Measurements from ENCODE around the gene RABL3.
"Not testable (repeated sequence)": the region's sequence is repeated elsewhere in the genome, so short reads cannot be mapped to it uniquely, and the experiment has no call there.

RABL3 gene

DNA sequence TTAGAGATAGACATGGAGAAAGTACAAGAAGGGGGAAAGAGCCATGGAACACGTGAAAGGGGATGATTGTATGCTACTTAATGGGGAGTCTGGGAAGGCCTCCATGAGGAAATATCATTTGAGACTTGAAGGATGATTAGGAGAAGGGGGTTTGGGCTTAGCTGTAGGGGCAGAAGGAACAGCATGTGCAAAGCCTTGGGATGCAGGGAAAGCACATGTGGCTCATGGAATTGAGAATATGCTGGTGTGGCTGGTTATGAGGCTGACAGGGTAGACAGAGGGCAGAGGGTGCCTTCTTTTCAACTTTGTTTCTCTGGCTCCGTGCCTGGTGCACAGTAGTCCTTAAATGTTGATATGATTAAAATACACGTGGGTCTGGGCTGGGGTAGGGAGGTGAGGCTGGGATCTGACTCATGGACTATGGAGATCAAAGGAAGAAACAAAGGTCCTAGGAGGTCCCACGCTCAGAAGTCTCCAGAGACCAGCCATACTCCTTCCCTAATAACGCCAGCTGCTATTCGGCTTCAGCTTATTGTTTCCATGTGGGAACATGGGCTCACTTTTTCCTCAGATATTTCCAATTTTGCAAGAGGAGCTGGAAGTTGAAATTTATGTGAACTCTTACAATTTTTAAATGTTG lies 1.4 kb upstream of the RABL3 start:
- no peak for DNase-seq (ENCODE audit: low read depth)

DNA sequence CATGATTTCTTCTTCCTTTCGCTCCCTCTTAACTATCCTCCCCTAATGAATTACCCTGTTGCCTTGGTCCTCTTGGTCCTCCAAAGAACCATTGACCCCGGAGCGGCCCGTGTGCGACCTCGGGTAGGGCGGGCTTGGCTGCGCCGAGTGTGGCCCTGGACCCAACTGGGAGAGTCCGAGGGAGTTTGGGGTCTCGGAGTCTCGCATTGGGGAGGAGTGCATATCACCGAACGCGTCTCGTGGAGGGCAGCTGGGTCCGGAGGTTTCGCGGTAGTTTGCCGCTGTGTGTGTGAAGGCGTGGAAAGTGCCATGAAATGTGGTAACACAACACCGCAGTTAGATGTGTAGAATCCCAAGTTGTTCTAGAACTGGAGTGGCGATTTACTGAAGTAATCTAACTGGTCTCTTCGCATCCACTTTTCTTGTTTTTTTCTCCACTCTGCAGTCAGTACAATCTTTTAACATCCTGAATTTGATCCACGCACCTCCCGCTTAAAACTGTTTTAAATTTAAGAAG lies 591 bp upstream of the RABL3 start:
- peak; percentile 23 for DNase-seq (ENCODE audit: low read depth)

DNA sequence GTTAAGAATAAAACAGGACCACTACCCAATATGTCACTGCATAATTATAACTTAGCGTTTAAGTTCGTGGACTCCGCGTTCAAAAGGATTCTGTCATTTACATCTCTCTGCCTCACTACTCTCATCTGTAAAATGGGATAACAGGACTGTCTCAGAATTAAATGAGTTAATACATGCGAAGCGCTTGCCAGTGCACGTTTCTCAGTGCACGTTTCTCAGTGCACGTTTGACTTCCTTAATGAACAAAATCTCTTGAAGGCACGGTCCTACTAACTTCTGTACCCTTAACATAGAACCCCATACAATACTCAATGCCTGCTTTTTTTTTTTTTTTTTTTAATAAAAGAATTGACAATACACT lies 499 bp downstream of the RABL3 start:
- no peak for DNase-seq (ENCODE audit: low read depth)

DNA sequence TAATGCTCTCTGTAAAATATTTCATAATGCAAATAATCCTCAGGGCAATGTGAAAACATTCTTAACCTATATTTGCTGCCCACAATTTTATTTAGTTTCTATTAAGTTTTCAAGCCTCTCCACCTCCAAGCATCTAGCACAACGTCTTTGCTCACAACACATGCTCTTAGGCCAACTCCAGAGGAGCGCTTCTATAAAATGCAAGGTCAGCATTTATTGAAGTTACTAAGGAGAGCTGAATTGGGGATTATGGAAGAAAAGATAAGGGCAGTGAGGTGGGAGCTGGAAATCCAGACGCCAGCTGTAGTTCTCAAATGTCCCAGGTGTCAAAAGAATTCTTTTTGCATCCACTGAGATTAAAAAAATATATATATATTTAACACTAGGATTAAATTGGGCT lies 996 bp downstream of the RABL3 start:
- DNase-seq (ENCODE audit: low read depth) = no peak

DNA sequence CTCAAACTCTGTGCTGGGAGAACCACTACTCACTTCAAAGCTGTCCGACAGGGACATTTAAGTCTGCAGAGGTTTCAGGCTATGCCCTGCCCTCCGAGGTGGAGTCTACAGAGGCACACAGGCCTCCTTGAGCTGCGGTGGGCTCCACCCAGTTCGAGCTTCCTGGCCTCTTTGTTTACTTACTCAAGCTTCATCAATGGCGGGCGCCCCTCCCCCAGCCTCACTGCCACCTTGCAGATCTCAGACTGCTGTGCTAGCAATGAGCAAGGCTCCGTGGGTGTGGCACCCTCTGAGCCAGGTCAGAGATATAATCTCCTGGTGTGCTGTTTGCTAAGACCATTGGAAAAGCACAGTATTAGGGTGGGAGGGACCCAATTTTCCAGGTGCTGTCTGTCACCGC lies 4.3 kb downstream of the RABL3 start:
- DNase-seq (ENCODE audit: low read depth) = not testable (repeated sequence)

DNA sequence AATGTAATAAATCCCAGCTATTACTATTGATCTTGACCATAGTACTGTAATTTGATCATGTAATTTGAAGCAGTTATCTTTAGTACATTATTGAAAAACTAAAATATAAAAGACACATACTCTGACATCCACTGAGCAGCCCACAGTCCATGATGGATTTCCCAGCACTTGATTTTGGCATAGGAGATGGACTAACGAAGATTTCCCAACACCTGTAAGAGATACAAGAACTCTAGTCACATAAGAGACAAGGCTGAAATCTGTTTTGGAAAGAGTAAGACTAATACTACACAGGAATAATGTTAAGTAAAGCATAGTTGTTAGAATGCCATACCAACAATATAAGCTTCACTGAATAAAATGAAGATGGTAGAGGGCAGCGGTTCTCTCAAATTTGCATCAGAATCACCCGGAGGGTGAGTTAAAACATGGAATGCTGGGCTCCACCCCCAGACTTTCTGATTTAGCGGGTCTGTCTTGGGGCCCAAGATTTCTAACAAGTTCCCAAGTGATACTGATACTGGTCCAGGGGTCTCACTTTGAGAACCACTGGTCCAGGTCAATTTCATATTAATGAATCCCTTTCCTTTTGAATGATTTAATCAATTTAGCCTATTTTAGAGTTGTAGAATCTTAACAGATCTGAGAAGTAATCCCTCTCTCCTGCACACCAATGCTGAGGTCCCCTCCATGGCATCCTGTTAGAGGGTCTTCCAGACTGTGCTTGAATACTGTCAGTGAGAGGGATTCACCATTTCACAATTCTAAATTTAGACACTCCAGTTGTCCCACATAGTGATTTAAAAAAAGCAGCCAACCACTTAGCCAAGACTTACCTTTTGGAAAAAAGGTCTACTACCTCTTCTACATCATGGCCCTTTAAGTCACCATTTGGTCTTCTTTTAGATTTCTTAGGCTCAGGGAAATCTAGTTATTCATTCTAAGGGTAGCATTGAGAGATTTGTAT lies 11.5 kb downstream of the RABL3 start:
- DNase-seq (ENCODE audit: low read depth) = no peak

DNA sequence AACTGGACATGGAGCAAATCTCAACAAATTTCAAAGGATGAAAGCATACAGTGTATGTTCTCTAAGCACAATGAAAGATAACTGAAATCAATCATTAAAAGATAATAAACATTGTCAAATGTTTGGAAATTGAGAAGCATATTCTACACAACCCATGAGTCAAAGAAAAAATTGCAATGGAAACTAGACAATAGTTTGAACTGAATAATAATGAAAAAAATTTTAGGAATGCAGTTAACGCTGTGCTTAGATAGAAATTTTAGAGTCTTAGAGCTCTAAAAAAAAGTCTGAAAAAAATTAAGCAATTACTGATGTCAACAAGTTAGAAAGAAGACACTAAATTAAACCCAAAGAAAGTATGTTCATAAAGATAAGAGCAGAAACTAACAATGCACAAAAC lies 15.5 kb downstream of the RABL3 start:
- DNase-seq (ENCODE audit: low read depth) = no peak

DNA sequence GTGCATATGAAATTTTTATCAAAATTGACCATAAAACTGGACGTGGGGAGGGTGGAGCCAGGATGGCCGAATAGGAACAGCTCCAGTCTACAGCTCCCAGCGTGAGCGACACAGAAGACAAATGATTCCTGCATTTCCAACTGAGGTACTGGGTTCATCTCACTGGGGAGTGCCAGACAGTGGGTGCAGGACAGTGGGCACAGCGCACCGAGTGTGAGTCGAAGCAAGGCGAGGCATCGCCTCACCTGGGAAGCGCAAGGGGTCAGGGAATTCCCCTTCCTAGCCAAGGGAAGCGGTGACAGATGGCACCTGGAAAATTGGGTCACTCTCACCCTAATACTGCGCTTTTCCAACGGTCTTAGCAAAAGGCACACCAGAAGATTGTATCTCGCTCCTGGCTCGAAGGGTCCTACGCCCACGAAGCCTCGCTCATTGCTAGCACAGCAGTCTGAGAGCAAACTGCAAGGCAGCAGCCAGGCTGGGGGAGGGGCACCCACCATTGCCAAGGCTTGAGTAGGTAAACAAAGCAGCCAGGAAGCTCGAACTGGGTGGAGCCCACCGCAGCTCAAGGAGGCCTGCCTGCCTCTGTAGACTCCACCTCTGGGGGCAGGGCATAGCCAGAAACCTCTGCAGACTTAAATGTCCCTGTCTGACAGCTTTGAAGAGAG lies 23.0 kb downstream of the RABL3 start:
- DNase-seq (ENCODE audit: low read depth) = peak; percentile 40

DNA sequence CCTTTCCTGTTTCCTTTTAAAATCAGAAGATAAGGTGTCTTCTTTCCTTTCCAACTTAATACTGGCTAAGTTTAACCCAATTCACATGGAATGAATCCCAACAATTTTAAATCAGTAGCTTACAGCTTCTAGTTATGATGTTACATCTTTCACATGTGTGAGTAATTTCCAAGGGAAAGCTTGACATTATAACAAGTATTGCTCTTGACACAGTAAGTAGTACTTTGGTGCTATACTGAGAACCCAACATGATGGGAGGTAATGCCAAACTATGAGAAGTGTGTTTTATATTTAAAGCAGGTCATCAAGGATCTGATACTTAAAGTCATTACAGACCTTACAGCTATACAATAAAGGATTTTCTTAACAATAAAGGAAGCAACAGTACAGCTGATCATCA lies 29.1 kb downstream of the RABL3 start:
- no peak for DNase-seq (ENCODE audit: low read depth)

DNA sequence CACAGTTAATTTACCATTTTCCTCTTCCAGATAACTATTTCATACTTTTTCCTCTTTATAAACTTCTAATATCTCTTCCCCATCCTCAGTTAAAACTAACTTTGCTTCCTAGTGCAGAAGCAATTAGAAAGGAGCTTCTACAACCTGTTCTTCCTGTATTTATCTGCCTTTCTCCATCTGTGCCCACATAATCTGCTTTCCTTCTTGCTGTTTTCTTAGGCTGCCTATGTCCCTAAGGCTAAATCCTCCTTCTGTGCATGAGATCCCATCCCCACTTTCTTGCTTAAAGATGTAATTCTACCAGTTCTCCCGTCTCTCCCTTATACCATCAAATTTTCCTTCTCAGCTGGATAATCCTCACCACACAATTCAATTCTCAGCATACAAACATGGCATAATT lies 31.9 kb downstream of the RABL3 start:
- no peak for DNase-seq (ENCODE audit: low read depth)

DNA sequence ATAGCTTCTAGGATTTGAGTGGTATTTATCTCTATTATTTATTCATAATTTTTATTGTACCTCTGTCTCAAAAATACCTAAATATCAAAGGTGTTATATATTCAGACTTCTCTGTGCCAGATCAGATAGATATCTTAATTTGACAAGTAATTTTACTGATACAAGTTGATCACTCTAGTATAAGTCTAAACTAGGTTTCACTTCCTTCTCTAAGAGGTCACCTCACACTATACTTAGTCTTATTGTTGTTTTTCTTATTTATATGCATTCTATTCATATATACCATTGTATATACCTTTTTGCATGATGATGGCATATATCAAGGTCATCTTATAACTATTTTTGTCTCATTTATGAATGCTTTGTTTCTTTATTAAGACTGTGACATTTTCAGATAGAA lies 33.9 kb downstream of the RABL3 start:
- no peak for DNase-seq (ENCODE audit: low read depth)

DNA sequence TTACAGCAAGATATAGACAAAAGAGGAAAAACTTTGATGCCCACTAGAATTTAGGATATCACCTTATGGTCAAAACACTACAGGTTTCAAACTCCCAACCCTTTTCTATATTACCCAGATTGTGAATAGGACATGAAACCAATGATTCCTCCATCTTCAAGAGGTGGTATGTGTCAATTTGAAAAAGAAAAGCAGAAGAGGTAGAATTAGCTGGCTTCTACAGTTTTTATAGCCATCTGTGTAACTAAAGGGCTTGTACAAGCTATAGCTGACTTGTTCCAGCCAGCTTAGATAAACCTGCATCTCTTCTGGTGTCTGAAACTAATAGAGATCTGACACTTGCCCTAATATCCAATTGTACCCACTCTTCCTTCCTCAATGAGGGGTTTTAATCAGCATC lies 35.4 kb downstream of the RABL3 start:
- DNase-seq (ENCODE audit: low read depth) = no peak

DNA sequence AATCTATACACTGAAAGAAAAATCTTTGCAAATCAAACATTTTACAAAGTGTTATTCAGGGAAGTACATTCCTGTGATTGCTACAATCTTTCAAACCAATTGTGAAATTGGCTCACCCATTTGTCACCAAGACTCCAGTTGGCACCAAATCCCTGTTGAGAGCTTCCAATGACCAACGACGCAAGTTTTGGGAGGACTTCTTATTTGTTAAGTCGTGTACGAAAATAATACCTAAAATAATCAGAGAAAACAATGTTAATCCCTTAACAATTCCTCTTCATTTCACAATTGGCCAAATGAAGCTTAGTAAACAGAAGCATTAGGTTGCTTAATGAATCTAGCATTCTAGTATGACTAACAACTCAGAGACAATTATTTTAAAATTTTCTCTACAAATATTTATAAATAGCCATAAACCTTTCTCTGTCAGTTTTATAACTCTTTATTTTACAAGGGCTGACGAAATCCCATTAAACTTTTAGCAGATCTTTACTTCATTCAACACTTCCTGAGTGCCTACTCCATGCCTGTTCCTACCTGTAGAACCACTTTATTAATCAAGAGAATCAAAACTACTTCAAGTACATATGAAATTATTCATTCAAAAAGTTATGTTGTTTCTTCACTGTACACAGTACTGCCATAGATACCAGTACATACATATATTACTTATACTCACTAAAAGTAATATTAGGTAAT lies 36.3 kb downstream of the RABL3 start:
- no peak for DNase-seq (ENCODE audit: low read depth)

DNA sequence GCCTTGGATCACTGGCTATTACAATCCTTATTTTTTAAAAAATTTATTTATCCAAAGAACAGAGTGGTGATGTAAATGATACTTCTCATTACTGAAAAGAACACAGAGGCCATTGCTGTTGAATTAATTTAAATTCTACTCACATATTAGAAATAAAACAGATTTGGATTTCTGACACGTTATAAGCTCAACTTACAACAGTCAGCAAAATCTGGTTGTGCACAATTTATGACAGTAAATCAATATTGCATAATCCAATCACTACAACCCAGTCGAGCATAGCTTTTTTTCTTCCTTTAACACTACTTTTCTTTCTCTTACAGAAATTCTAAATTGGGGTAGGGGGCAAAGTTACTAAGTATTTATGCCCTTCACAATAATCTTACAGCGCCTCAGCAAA lies 43.0 kb downstream of the RABL3 start:
- no peak for DNase-seq (ENCODE audit: low read depth)

DNA sequence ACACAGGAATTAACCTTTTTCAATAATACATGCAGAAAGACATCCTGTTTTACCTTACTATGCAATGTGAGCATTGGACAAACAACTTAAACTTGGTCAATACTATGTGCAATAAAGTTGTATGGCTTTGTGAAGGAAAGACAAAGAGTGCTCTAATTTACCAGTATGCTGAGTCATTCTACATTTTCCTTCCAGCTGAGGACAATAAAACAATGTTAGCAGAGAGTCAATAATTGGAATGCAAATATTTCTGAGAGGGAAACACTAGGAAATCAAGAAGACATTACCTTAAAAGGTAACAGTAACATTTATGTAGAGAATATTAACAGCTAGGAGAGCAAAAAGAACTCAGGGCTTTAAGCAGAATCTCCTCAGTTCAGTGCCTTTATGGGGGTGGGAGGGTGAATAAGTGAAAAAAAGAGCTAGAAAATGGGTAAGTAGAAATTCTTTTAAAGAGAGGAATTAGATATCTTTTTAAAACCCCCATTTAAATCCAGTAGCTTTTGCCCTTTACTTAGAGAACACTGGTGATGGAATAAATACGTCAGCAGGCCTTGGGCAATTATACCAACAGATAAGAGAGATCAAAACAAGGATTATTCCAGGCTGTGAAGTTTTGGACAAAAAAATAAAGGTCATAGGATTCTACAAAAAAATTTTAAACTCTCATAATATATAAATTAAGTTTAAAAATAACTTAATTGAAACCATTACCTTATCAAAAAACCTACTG lies 48.7 kb downstream of the RABL3 start:
- no peak for DNase-seq (ENCODE audit: low read depth)

DNA sequence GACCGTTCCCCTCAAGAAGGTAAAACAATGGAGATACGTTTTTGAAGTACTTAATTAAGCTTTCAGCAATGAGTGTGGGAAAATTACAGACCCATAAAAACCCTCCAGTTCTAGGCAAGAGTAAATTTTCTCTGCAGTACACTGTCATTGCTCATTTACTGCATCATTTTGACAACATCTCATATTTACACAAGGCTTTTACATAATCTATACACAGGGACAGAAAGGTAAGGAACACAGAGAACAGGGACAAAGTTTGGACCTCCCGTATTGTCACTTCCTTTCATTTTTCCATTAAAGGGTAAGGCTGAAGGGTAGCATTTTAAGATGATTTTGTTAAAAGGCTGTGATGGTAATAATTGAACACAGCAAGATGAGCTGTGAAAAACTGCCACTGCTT lies 52.9 kb downstream of the RABL3 start:
- no peak for DNase-seq (ENCODE audit: low read depth)

DNA sequence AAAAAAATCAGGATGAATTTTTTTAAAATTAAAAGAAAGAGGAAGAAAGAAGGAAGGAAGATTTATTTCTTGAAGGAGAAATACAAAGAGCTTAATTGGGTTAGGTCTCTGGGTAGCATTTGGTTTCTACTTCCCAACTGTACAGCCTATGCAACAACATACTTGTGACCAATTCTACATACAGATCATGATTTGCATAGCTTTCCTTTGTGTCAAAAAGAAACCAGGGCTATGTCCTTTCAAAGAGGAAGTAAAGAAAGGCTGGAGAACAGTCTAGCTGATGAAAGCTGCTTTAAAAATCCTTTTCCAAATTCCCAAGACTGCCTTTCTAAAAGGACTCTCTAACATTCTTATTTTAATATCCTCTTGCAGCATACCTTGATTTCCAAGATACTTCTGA lies 54.2 kb downstream of the RABL3 start:
- no peak for DNase-seq (ENCODE audit: low read depth)

DNA sequence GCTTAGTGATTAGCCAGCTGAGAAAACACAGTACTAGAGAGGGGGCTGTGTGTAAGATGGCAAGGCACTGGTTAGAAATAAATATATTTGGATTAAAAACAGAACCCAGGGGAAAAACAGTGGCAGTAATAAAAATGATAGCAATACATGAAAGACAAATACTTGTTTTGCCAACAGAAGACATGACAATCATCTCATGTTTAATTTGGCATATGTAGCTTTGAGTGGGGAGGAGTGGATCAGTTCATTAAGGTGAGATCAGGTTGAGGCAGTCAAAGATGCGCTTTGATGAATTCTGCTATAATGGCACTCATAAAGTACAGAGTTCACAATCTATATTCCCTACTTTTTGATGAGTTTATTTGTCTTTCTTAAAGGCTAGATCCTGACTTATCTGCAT lies 56.9 kb downstream of the RABL3 start:
- DNase-seq (ENCODE audit: low read depth) = no peak

DNA sequence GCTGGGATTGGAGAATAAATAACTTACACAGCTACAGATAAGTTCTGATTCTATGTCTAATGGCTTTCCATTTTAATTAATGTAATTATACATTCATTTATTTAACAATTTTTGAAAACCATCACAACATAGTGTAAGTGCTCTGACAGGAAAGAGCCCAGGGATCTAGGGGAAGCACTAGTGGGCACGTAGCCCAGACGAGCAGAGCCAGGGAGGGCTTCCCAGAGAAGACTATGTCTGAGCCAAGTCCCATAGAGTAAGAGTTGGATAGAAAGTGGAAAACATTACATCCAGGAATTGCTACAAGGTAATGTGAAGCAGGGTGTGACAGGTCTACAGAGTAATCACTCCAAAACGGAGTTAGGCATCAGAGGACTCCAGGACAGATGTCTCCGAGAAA lies 57.4 kb downstream of the RABL3 start:
- no peak for DNase-seq (ENCODE audit: low read depth)

DNA sequence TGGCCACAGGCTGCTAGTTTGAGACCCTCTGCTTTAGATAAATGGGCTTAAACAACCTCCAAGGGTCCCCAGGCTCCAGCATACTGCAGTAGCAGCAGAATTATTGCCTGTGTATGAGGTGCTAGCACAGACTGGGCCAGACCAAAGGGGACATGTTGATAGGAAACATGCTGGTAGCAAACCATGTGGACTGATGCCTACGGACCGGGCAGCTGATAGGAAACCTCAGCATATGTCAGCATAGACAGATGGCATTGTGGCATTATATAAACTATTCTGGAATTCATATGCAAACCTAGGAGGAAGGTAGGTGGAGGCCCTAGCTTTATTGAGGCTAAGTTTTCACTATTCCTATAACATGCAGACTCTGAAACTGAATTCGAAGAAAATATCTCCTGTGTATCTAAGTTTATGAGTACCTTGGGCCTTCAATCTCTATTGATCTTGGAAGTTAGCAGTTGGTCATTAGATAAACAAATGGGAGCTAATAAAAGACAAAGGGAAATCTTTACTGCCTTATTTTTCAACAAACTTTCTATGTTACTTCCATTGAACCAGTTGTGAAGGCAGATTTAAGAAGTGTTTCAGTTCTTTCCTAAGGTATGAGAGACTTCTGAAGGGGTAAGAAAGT lies 58.5 kb downstream of the RABL3 start:
- no peak for DNase-seq (ENCODE audit: low read depth)

DNA sequence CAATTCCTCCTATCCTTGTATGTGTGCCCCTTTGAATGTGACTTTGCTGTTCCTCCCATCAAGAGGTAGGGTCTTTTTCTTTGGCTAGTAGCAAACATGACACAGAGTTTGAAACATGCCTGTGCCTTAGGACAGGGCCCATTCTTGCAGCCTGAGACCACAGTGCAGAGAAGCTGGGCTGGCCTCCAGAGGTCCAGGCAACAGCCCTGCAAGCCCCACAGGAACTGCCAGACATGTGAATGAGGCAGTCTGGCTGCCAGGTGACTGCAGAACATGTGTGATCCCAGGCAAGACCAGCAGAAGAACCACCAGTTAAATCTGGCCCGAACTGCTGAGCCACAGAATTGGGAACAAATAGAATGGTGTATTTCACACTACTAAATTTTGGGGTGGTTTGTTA lies 59.1 kb downstream of the RABL3 start:
- no peak for DNase-seq (ENCODE audit: low read depth)
